ENCODE measurements around the gene NAE1. TPM values are rescaled to one million over a fixed set of nuclear protein-coding genes. Genes with fewer than 3 reads are reported as not detected.
A peak's percentile ranks its signal among the peaks of the same experiment; 100 is the strongest.

NAE1 gene
- total and polyA plus RNA-seq, 8 donors, result 4.5 to 72.1 (median 28.8) TPM

DNA sequence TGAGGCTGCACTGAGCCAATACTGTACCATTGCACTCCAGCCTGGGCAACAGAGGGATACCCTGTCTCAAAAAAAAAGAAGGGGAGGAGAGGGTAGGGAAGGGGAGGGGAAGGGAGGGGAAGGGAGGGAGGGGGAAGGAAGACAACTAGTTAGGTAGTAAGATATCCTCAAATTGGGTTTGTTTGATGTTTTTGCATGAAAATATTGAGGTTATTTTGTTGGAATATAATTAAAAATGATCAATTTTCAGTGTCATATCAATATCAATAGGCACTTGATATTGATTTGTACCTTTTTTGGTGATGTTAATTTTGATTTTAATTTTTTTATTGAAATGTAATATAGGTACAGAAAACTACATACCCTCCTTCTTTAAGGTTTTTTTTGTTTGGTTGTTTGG is 32.9 kb upstream of the NAE1 start:
- Histone ChIP-seq H3K9me3 (no peaks in the 10 kb centered on the region), H3K27ac (no peak overlapping the region), H3K27me3 (no peaks in the 10 kb centered on the region), H3K36me3 (no peaks in the 10 kb centered on the region), H3K4me1 (peaks cover 0 to 7% (median 2%) of the 10 kb centered on the region in 4 donors), H3K4me3 (no peak overlapping the region)
- TF ChIP-seq, protein P1, sequence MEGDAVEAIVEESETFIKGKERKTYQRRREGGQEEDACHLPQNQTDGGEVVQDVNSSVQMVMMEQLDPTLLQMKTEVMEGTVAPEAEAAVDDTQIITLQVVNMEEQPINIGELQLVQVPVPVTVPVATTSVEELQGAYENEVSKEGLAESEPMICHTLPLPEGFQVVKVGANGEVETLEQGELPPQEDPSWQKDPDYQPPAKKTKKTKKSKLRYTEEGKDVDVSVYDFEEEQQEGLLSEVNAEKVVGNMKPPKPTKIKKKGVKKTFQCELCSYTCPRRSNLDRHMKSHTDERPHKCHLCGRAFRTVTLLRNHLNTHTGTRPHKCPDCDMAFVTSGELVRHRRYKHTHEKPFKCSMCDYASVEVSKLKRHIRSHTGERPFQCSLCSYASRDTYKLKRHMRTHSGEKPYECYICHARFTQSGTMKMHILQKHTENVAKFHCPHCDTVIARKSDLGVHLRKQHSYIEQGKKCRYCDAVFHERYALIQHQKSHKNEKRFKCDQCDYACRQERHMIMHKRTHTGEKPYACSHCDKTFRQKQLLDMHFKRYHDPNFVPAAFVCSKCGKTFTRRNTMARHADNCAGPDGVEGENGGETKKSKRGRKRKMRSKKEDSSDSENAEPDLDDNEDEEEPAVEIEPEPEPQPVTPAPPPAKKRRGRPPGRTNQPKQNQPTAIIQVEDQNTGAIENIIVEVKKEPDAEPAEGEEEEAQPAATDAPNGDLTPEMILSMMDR (IDR thresholded peaks at IDR 0.05), result no peak
- TF ChIP-seq POLR2AphosphoS5 (IDR thresholded peaks at IDR 0.05) (no peak), POLR2A (IDR thresholded peaks at IDR 0.05) (no peak), EP300 (IDR thresholded peaks at IDR 0.05) (no peak)
- intact Hi-C loops (cut with DNase I; ENCODE audit: low total_unique reads), result loop anchor here (10.0 kb wide), 1 partner anchor 129 kb away; no protein-coding TSS in a partner anchor
- no peak for DNase-seq

DNA sequence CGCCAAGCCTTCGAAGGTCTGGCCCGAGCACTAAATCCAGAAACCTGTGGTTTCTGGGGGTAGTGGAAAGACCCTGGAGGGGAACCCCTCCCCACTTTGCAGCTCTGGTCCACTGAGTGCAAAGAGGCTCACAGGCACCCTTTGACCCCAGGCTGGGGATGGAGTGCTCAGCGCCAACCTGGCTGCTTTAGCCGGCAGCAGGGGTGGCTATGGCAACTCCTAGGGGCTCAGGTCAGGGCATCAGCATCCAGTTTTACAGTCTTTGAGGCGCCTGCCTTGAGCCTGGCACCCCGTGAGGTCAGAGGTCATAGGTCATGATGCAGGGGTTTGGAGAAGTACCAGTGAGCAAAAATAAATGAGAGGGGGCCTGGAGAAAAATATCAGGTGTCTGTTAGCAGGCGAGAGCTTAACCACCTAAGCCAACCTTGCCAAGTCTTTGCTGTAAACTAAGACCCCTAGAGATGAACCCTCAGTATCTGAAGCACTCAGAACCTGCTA is 31.3 kb upstream of the NAE1 start:
- no peak for DNase-seq
- H3K36me3 ChIP-seq, result no peaks in the 10 kb centered on the region
- intact Hi-C loops (cut with DNase I; ENCODE audit: low total_unique reads), result loop anchor here (10.0 kb wide), 1 partner anchor 127 kb away; no protein-coding TSS in a partner anchor

DNA sequence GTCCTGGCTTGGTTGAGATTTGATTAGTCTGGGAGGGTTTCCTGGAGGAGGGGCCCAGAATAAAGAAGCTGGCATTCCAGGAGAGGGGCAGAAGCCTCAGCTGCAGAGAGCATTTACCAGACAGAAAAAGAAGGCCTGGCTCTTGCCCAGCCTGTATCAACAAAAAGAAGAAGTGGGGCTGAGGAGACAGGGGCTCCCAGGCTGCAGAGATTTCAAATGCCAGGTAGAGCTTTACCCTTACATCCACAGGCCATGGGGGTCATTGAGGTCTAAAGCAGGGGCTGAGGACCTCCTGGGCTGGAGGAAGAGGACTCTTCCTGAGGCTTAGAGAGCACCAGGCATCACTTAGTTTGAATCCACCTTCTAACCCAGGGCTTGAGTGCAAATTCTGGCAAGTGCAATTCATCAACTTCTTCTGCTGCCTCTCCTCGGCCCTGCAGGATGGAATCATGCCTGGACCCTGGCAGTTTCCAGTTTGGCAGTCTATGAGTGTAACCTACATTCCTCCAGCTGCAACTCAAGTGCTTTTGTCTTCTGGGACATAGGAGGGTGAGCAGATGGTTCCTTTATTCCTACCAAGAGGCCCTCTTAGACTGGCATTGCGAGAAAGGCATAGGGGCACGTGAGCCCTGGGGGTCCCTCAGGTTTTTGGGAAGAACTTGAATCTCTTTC is 28.8 kb upstream of the NAE1 start:
- intact Hi-C loops (cut with DNase I; ENCODE audit: low total_unique reads), result loop anchor here (10.0 kb wide), 1 partner anchor 125 kb away; no protein-coding TSS in a partner anchor
- H3K27ac ChIP-seq, result no peak overlapping the region
- 80 to 91% (median 87%) methylated on average over 3 of the region's 3 CpGs for WGBS, 5 donors
- no peak overlapping the region for H3K4me3 ChIP-seq
- H3K9me3 ChIP-seq, result no peaks in the 10 kb centered on the region
- no peaks in the 10 kb centered on the region for H3K27me3 ChIP-seq
- TF ChIP-seq POLR2AphosphoS5 (IDR thresholded peaks at IDR 0.05), result no peak
- TF ChIP-seq POLR2A (IDR thresholded peaks at IDR 0.05), result no peak
- TF ChIP-seq EP300 (IDR thresholded peaks at IDR 0.05), result no peak
- TF ChIP-seq, protein P1 (IDR thresholded peaks at IDR 0.05), result no peak
- H3K36me3 ChIP-seq, result no peaks in the 10 kb centered on the region
- DNase-seq, result no peak
- H3K4me1 ChIP-seq, result peaks cover 0 to 7% (median 0%) of the 10 kb centered on the region in 4 donors

More for the DNA sequence above, 31.3 kb upstream of the NAE1 start:
- Histone ChIP-seq H3K4me3 (no peak overlapping the region), H3K4me1 (peaks cover 0 to 7% (median 0%) of the 10 kb centered on the region in 4 donors), H3K27ac (no peak overlapping the region), H3K27me3 (no peaks in the 10 kb centered on the region), H3K9me3 (no peaks in the 10 kb centered on the region)
- TF ChIP-seq, protein P1 (IDR thresholded peaks at IDR 0.05), result no peak
- TF ChIP-seq EP300 (IDR thresholded peaks at IDR 0.05), result no peak
- TF ChIP-seq POLR2AphosphoS5 (IDR thresholded peaks at IDR 0.05), result no peak
- no peak for TF ChIP-seq POLR2A (IDR thresholded peaks at IDR 0.05)
- 85 to 89% (median 87%) methylated on average over 7 to 8 of the region's 8 CpGs for WGBS, 5 donors

DNA sequence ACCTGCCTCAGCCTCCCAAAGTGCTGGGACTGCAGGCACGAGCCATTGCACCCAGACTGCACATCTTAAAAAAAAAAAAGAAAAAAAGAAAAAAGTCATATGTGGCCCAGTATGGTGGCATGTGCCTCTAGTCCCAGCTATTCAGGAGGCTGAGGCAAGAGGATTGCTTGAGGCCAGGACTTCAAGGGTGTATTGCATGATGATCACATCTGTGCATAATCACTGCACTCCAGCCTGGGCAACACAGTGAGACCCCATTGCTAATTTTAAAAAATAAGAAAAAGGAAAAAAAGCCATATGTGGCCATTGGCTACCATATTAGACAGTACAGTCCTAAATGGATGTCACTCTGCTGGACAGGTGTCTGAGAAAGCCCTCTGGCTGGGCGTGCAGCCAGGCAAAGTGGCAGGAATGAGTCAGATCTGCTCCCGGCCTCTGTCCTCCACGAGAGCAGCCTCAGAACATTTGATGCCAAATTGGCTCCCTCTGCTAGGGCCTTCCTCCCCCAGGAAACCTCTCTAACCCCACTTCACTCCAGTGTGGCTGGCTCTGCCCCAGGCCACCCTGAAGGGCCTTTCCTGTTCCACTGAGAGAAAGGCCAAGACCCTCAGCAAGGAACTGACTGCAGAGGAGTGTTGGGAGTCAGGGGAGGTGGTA is 28.1 kb upstream of the NAE1 start:
- Histone ChIP-seq H3K27me3 (no peaks in the 10 kb centered on the region), H3K27ac (no peak overlapping the region), H3K4me3 (no peak overlapping the region), H3K4me1 (peaks cover 0 to 7% (median 0%) of the 10 kb centered on the region in 4 donors), H3K36me3 (no peaks in the 10 kb centered on the region), H3K9me3 (no peaks in the 10 kb centered on the region)
- 39 to 56% (median 45%) methylated on average over 3 to 4 of the region's 4 CpGs for WGBS, 5 donors
- intact Hi-C loops (cut with DNase I; ENCODE audit: low total_unique reads), result no loop called here
- TF ChIP-seq EP300 (IDR thresholded peaks at IDR 0.05) (no peak), POLR2AphosphoS5 (IDR thresholded peaks at IDR 0.05) (no peak), POLR2A (IDR thresholded peaks at IDR 0.05) (no peak)
- DNase-seq, result peak in 1 of 2 donors; percentile 48
